AG04450 (cell line): ENCODE measurements around the gene CDR2L. TPM values are rescaled to one million over a fixed set of nuclear protein-coding genes. Genes with fewer than 3 reads are reported as not detected.

Source experiments
- CTCF ChIA-PET: fragments of 300-600, 350-600 bp; formaldehyde crosslinking; extraction: SDS; loops from one replicate; lab custom pipeline; 2022; ENCODE audit warnings: antibody characterized with exemption, inconsistent platforms; lab: Charles Lee
- POLR2A ChIA-PET: fragments of 350-600 bp; formaldehyde crosslinking; extraction: SDS; loops from one replicate; lab custom pipeline; 2021; ENCODE audit warnings: antibody characterized with exemption, inconsistent platforms; lab: Yijun Ruan, JAX
- DNase-seq: peaks from one replicate; pipeline ENCODE4 v3.0.0-alpha.2; 2011; ENCODE audit warnings: low read depth, low spot score
- H3K27ac ChIP-seq: one replicate; pipeline ENCODE4 v1.5.1; 2012; ENCODE audit warnings: low read depth, low read length, control low read depth
- H3K27me3 ChIP-seq: one replicate; pipeline ENCODE4 v1.6.0; 2012; ENCODE audit warnings: low read length; ENCODE audit not compliant: control insufficient read depth, insufficient read depth
- H3K4me3 ChIP-seq: 2 replicates; pipeline ENCODE4 v1.5.1; 2011; ENCODE audit warnings: mild to moderate bottlenecking, low read depth, low read length, control low read depth
- H3K9me3 ChIP-seq: 2 replicates; pipeline ENCODE4 v1.5.1; 2012; ENCODE audit warnings: low read length; ENCODE audit not compliant: control insufficient read depth, insufficient read depth
- polyA minus RNA-seq: library from RNA; depleted of rRNA, polyadenylated mRNA; stranded (reverse); fragments of >200 nt; gene quantifications from 2 replicates; pipeline ENCODE4 v1.2.3, GENCODE V29; 2011; rRNA and poly(A)+ RNA removed
- polyA plus RNA-seq: library from polyadenylated mRNA; depleted of rRNA; stranded (reverse); fragments of >200 nt; gene quantifications from 2 replicates; pipeline ENCODE4 v1.2.3, GENCODE V29; 2011; rRNA removed
- TF ChIP-seq, protein P1 (sequence below): IDR thresholded peaks from 2 replicates; pipeline ENCODE4 v1.5.1; 2011; ENCODE audit warnings: low read depth, low read length, control low read depth, inconsistent platforms

CDR2L gene
- 8.4 and 11.4 TPM in 2 replicates for polyA plus RNA-seq
- polyA minus RNA-seq = 8.4 and 9.2 TPM in 2 replicates

DNA sequence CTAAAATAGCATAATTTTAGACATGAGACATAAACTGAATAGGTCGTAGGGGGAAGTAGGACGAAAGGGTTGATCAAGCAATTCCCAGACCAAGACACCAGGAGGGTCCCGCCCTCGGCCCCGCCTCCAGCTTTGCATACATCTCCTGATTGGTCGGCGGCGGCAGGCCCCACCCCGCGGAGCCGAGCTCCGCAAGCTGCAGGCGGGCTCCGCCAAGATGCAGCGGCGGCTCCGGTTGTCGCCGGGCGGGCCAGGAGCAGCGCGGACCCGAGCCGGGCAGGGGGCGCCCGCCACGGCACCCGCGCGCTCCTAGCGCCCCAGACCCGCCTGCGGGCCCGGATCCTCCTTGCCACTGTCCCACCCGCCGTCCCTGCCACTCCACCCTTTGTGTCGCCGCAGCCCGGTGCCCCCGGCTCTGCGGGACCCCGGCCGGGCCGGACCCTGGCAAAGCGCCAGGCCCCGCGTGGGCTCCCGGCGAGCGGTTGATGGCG is at the start of gene CDR2L:
TSS of gene CDR2L (plus strand) at position 215 of the 491 bp plus-strand sequence. CDS start 412 bp downstream, outside the sequence.
- ChIA-PET CTCF (interaction anchor here (1.5 to 2.7 kb wide), 3 partner anchors 25 to 73 kb away, joined by 6 to 20 read pairs (median 14); partner anchors contain the start of gene MRPL58), POLR2A (interaction anchor here (0.6 to 2.6 kb wide), 2 partner anchors 9 to 25 kb away, joined by 4 to 21 read pairs; partner anchors contain the start of gene MRPL58)
- H3K9me3 ChIP-seq = no peaks in the 10 kb centered on the region; the same call in 1 of the 2 replicates

DNA sequence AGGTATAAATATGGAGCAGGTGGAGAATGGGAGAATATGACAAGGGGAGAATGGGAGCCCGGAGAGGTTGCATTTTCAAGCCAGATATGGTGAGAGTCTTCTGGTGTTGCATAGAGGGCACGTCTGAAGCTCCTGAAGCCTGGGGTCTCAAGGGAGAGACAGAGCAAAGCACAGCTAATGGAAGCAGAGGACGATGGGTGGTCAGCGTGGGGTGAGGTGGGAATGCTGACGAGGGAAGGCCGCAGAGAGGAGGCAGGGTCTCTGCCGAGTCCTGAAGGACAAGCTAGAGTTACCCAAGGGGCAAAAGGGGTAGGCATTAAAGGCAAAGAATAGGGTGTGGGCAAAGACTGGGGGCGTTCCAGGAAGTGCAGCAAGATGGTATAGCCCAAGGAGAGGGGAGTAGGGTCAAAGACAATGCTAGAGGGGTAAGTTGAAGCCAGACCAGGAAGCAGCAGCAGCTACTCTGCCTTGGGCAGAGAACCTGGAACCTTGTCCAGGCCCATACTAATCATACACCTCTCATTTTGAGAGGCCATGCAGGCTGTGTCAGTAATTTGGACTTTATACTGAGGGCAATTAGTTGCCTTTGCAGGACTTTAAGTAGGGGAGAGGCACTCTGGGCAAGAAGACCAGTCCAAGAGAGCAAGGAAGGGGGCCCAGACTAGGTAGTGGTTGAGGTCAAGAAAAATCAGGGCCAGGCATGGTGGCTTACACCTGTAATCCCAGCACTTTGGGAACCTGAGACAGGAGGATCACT is 49.1 kb upstream of the CDR2L start:
- DNase-seq = no peak
- TF ChIP-seq, protein P1, sequence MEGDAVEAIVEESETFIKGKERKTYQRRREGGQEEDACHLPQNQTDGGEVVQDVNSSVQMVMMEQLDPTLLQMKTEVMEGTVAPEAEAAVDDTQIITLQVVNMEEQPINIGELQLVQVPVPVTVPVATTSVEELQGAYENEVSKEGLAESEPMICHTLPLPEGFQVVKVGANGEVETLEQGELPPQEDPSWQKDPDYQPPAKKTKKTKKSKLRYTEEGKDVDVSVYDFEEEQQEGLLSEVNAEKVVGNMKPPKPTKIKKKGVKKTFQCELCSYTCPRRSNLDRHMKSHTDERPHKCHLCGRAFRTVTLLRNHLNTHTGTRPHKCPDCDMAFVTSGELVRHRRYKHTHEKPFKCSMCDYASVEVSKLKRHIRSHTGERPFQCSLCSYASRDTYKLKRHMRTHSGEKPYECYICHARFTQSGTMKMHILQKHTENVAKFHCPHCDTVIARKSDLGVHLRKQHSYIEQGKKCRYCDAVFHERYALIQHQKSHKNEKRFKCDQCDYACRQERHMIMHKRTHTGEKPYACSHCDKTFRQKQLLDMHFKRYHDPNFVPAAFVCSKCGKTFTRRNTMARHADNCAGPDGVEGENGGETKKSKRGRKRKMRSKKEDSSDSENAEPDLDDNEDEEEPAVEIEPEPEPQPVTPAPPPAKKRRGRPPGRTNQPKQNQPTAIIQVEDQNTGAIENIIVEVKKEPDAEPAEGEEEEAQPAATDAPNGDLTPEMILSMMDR = no peak
- H3K9me3 ChIP-seq = no peaks in the 10 kb centered on the region; the same call in 1 of the 2 replicates
- CTCF ChIA-PET = interaction anchor here (1.6 kb wide), 1 partner anchor 19 kb away, joined by 6 read pairs; no protein-coding TSS in a partner anchor
- peaks cover 69% of the 10 kb centered on the region for H3K27me3 ChIP-seq
- no peak overlapping the region for H3K4me3 ChIP-seq
- POLR2A ChIA-PET = no interaction called here
- H3K27ac ChIP-seq = no peak overlapping the region

More for the DNA sequence above, at the start of gene CDR2L:
- TF ChIP-seq, protein P1 = no peak
- peak; percentile 75 for DNase-seq
- Histone ChIP-seq H3K27me3 (no peaks in the 10 kb centered on the region), H3K4me3 (peak within 1 kb of the TSS; percentile 78), H3K27ac (peak within 1 kb of the TSS; percentile 97)

DNA sequence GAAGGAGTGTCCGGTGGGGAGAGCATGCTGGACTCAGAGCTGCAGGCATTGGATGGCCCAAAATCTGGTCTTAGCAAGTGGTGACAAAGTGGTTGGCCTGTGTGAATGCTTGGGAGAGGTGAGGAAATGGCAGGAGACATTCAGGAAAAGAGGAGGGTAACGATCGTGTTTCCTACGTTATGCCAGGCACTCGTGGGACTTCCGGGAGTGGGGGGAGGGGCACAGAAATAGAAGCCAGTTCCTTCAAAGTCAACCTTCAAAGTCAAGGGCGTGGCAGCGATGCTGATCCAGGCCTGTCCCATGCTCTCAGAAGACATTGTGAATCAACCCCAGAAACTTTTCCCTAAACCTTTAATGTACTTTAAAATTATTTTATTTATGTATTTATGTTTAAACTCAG is 47.9 kb upstream of the CDR2L start:
- CTCF ChIA-PET = interaction anchor here (1.6 kb wide), 1 partner anchor 18 kb away, joined by 6 read pairs; no protein-coding TSS in a partner anchor
- no peak overlapping the region for H3K4me3 ChIP-seq
- POLR2A ChIA-PET = no interaction called here
- no peaks in the 10 kb centered on the region; the same call in 1 of the 2 replicates for H3K9me3 ChIP-seq
- DNase-seq = no peak
- H3K27me3 ChIP-seq = peaks cover 67% of the 10 kb centered on the region
- TF ChIP-seq, protein P1 = no peak
- no peak overlapping the region for H3K27ac ChIP-seq

DNA sequence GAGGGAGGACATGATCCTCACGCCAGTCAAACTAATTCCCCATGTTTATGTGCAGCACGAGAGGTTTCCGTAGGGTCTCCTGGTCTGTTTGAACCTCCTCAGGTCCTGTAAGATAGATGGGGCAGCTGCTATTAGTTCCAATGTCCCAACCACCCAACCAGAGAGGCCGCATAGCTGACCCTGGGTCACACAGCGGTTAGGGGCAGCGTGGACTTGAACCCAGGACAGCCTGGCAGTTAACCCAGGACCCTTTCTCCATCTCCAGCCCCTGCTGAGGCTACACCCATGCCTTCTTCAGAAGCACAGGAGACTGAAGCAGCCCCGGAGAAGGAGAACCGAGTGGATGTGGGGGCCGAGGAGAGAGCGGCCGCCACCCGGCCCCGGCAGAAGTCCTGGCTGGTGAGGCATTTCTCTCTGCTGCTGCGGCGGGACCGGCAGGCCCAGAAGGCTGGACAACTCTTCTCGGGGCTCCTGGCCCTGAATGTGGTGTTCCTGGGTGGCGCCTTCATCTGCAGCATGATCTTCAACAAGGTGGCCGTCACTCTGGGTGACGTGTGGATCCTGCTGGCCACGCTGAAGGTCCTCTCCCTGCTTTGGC is 46.2 kb upstream of the CDR2L start:
- H3K9me3 ChIP-seq = no peaks in the 10 kb centered on the region
- CTCF ChIA-PET = no interaction called here
- POLR2A ChIA-PET = no interaction called here

More for the DNA sequence above, 46.2 kb upstream of the CDR2L start:
- DNase-seq = no peak
- H3K27ac ChIP-seq = no peak overlapping the region
- peaks cover 57% of the 10 kb centered on the region for H3K27me3 ChIP-seq
- no peak overlapping the region for H3K4me3 ChIP-seq
- TF ChIP-seq, protein P1 = no peak
